DND-41 (cell line): ENCODE data around the gene FAAP100.

Experiments
- EZH2 ChIP-seq: IDR thresholded peaks from 3 replicates; pipeline ENCODE4 v1.6.1; 2012; ENCODE audit warnings: borderline replicate concordance, low read depth, mild to moderate bottlenecking, moderate library complexity, low read length, inconsistent platforms; ENCODE audit not compliant: severe bottlenecking
- TF ChIP-seq, protein P1 (sequence below): IDR thresholded peaks from 2 replicates; pipeline ENCODE4 v1.5.1; 2012; ENCODE audit warnings: borderline replicate concordance, low read length, moderate library complexity, mild to moderate bottlenecking; ENCODE audit not compliant: poor library complexity, severe bottlenecking; ENCODE audit errors: extremely low read depth

DNA sequence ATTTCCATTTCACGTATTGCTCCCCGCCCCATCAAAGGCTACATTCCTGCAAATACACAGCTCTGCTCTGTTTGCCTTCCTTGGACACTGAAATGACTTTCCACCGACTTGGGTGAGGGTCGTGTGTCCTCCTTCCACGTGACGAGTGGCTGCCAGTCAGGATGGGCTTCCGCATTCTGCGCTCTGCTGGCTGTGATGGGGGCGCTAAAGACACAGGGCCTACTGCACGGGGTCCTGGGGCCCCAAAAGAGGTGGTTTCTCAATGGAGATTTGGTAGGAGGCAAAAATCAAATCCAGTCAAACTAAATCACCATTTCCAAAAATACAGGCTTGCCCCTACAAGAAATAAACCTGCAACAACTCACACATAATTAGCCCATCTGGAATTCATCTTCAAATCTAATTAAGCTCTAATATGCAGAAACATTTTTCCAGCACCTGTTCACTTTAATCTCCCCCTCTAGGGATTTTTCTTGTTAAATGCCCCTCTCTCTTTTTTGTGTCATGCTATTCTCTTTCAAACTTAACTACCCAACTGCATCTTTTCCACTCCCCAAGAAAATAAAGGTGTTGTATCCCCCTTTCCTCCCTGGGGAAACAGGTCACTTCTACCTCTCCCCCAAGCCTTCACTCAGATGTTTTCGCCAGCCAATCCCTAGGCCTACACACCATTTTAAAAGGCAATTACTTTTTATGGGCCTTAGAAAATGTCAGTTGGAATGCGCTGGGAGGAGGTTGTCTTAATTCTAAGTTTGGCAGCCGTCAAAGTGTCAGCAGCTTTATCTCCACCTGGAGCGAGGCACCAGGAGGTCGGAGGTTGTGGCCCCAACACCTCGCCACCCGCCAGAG is 21.9 kb upstream of the FAAP100 start:
- TF ChIP-seq, protein P1, sequence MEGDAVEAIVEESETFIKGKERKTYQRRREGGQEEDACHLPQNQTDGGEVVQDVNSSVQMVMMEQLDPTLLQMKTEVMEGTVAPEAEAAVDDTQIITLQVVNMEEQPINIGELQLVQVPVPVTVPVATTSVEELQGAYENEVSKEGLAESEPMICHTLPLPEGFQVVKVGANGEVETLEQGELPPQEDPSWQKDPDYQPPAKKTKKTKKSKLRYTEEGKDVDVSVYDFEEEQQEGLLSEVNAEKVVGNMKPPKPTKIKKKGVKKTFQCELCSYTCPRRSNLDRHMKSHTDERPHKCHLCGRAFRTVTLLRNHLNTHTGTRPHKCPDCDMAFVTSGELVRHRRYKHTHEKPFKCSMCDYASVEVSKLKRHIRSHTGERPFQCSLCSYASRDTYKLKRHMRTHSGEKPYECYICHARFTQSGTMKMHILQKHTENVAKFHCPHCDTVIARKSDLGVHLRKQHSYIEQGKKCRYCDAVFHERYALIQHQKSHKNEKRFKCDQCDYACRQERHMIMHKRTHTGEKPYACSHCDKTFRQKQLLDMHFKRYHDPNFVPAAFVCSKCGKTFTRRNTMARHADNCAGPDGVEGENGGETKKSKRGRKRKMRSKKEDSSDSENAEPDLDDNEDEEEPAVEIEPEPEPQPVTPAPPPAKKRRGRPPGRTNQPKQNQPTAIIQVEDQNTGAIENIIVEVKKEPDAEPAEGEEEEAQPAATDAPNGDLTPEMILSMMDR, result no peak
- TF ChIP-seq EZH2, result no peak
